HTR-8/SVneo (cell line): ENCODE measurements around the gene ECSCR.

ENCODE experiments used
- DNase-seq: peaks from one replicate; pipeline ENCODE4 v3.0.0; 2011; ENCODE audit warnings: low spot score, mixed read lengths; ENCODE audit not compliant: insufficient read length
- FAIRE-seq: peaks from 2 replicates; lab custom pipeline; 2011; peaks lifted over from hg19 to GRCh38; lab: Jason Lieb, UNC

The ECSCR gene

DNA sequence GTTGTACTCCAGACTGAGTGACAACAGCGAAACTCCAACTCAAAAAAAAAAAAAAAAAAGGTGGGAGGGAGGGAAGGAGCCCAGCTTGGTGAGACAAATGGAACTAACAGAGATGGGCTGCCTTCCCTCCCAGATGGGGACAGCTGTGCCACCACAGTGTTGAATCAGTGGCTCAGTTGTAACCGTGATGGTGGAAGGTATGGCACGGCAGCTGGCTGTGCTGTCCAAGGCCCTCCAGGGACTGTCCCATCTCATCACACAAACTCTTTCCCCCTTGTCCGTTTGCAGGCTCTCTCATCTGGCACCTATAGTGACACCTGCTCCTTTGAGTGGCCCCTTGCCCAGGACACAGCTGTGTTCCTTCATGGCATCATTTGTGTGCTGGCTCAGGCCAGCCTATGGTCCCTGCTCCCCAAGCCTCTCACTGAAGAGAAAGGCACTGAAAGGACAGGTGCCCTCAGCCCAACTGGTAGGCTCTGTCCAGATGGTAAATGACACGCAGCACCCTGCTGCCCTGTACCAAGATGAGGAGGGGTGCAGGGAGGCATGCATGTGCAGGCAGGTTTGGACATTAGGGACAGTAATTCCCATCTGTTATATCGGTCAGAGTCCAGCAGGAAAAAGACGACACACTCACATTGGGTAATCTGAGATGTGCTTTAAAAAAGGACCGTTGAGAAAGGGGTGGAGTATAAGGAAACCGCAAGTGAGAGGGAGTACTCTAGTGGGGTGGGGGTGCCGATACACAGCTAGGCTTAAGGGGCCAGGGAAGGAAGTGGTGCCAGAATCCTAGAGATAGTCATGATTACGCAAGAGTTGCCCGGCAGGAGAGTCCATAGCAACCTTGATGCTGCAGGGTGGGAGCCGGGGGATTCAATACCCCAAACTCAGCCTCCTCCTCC is 12.6 kb upstream of the ECSCR start:
- DNase-seq (peak; percentile 67), FAIRE-seq (peak; percentile 54)

GRCh38 chr5:139473565-139473964 is 11.0 kb upstream of the ECSCR start:
- DNase-seq (no peak), FAIRE-seq (peak; percentile 64)

GRCh38 chr5:139473105-139473504 is 10.6 kb upstream of the ECSCR start:
- FAIRE-seq (no peak), DNase-seq (no peak)

DNA sequence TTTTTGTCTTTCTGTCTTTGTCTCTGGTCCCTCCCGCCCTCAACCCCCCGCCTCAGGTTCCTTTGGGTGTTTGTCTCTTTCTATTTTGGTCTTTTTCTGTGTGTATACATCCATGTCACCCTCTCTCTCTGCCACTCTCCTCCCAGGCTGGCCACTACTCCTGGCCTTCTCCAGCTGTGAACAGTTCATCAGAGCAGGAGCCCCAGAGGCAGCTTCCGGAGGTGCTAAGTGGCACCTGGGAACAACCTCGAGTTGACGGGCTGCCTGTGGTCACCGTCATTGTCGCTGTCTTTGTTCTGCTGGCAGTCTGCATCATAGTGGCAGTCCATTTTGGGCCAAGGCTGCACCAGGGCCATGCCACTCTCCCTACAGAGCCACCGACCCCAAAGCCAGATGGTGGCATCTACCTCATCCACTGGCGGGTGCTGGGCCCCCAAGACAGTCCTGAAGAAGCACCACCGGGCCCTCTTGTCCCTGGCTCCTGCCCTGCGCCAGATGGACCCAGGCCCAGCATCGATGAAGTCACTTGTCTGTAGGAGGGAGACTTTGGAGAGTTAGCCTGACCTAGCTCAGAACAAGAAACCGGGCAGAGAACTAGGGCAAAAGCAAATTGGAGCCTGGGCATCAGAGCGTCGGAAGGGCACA is 10.0 kb upstream of the ECSCR start:
- DNase-seq: no peak
- FAIRE-seq: no peak

DNA sequence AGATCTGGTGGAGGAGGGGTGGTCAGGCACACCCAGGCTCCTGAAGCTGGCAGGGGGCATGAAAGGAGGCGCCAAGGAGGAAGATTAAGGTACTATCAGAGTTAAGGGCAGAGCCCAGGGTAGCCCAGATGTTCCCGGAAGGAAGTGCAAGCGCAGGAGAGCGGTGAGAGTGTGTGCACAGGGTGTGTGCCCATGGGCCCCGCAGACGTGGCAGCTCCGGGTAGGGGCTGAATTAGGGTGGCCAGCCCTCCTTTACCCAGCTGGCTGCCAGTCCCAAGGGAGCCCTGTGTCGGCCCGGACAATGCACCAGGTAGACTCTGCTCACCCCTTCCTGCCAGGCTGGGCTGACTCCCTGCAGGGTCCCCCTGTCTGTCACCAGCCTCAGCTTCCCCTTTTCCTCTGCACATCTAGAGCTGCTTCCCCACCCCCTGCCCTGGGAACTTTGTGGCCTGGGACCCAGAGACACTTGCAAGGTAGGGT is 8.3 kb upstream of the ECSCR start, which contains the start of gene SMIM33:
TSS of gene SMIM33 (plus strand) at position 184 of the 480 bp plus-strand sequence. CDS start at position 302, 118 bp downstream.
- FAIRE-seq (no peak), DNase-seq (no peak)

GRCh38 chr5:139468421-139468931 is 5.9 kb upstream of the ECSCR start:
- no peak for DNase-seq
- FAIRE-seq: peak; percentile 4

DNA sequence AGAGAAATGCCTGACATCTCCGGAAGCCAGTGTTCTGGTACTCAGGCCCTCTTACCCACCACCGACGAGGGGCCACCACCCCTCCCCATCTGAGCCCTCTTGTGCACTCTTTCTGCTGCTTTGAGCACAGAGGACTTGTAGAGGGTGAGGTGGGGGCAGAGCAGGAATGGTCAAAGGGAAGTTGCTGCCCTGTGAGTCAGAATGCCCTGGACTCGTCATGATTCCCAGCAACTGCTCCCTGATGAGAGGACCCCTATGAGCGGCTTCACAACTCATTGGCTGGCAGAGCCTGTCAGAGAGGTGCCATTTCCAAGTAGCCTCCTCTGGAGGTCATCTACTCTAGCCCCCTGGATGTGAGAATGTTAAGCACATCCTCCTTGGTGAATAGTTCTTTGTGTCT is 845 bp downstream of the ECSCR start:
- DNase-seq (no peak), FAIRE-seq (no peak)

- no peak for DNase-seq
- FAIRE-seq: no peak
These were observed 1.4 kb downstream of the ECSCR start for GRCh38 chr5:139461176-139461575.

GRCh38 chr5:139460455-139460854 is 2.1 kb downstream of the ECSCR start:
- DNase-seq: no peak
- no peak for FAIRE-seq

DNA sequence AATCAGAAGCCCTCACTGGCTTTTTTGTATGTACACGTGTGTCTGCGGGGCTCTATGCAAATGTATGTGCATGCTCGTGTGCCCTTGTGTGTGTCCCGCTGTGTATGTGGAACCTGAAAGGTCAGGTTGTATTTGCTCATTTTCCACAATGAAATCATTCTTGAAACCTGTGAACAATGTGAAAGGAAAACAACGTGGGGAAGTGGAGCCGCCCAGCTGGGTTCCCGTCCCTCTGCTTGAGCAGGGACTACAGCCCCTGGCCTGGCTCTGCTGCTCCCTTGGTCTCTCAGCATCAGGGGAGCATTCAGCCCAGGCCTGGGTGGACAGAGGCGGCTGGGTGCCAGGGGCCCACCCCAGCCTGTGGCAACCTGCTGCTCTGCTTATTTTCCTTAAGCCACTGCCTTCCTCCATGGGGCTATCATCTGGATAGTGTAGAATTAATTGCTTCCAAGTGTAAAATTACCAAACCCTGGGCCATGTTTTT is 3.0 kb downstream of the ECSCR start:
- no peak for DNase-seq
- no peak for FAIRE-seq

DNA sequence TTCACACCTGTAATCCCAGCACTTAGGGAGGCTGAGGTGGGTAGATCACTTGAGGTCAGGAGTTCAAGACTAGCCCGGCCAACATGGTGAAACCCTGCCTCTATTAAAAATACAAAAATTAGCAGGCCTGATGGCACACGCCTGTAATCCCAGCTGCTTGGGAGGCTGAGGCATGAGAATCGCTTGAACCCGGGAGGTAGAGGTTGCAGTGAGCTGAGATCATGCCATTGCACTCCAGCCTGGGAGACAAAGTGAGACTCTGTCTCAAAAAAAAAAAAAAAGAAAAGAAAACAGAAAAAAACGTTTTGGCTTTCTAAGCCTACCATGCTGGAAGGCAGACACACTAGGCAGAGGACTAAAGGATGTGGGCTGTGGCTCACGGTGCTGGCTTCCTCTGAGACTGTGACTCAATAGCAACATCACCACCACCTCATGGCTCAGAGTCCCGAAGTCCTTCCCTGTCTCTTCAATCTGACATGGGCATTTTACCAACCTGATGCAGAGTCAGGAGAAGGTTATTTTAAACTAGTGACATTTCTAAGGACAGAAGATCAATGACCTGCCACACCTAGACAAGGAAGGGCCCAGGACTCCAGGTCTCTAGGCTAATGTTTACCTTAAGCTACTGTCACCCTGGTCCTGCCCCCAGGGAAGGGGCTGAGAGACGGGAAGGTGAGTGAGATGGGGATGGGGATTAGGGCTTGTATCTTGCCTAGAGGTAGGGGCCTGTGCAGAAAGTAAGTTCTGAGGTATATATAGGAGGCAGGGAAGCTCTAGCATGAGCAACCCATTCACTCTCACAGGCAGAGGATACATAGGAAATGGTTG is 3.7 kb downstream of the ECSCR start:
- FAIRE-seq (no peak), DNase-seq (no peak)

- no peak for DNase-seq
- no peak for FAIRE-seq
These were observed 4.8 kb downstream of the ECSCR start for GRCh38 chr5:139457653-139458306.

DNA sequence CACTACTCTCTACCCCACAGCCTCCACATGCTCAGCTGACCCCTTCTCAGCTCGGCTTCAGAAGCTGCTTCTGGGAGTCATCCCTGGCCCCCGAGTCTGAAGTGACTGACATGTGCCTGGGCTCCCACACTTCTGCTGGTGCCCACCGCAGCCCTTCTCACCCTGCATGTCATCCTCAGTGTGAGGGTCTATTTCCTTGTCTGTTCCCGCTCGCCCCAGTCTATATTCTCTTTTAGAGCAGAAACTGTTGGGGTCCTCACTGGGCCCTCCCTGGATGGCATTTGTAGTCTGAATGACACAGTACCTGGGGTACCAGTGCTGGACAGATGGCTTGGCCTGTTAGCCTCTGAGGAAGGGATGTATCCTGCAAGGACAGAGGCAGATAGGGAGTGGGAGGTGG is 5.3 kb downstream of the ECSCR start:
- FAIRE-seq (no peak), DNase-seq (no peak)

- DNase-seq (no peak), FAIRE-seq (no peak)
These were observed 5.8 kb downstream of the ECSCR start for GRCh38 chr5:139456776-139457175.

GRCh38 chr5:139454568-139455290 is 7.8 kb downstream of the ECSCR start:
- no peak for DNase-seq
- no peak for FAIRE-seq

GRCh38 chr5:139453683-139454567 is 8.6 kb downstream of the ECSCR start:
- FAIRE-seq (no peak), DNase-seq (no peak)

- DNase-seq: no peak
- no peak for FAIRE-seq
These were observed 10.5 kb downstream of the ECSCR start for GRCh38 chr5:139451878-139452660.
